Large intestine (tissue), 3 donors: ENCODE measurements around the gene DEPDC4. TPM values are rescaled to one million over a fixed set of nuclear protein-coding genes. Genes with fewer than 3 reads are reported as not detected.

Source experiments
- DNase-seq, 2 donors: peaks; one replicate each; pipeline versions ENCODE4 v3.0.0 to v3.0.0-alpha.2; 2013
- H3K27ac ChIP-seq: one replicate; pipeline ENCODE4 v1.5.1; 2013; ENCODE audit warnings: low read length
- H3K27me3 ChIP-seq: 2 replicates; pipeline ENCODE4 v1.6.1; 2013; ENCODE audit warnings: low read length; ENCODE audit not compliant: control insufficient read depth, insufficient read depth
- H3K36me3 ChIP-seq: 2 replicates; pipeline ENCODE4 v1.6.1; 2013; ENCODE audit warnings: low read length; ENCODE audit not compliant: control insufficient read depth, insufficient read depth
- H3K4me1 ChIP-seq: one replicate; pipeline ENCODE4 v1.6.1; 2013; ENCODE audit warnings: low read length; ENCODE audit not compliant: control insufficient read depth, insufficient read depth
- H3K4me3 ChIP-seq: one replicate; pipeline ENCODE4 v1.5.1; 2013; ENCODE audit warnings: low read length
- H3K9me3 ChIP-seq: one replicate; pipeline ENCODE4 v1.6.1; 2013; ENCODE audit warnings: mild to moderate bottlenecking, low read depth, low read length, moderate library complexity; ENCODE audit not compliant: control insufficient read depth
- WGBS: methylation state at CpG from one replicate; pipeline ENCODE4 v1.1.5; 2013; ENCODE audit warnings: low lambda C conversion rate; ENCODE audit not compliant: insufficient coverage; 5-methylcytosine and 5-hydroxymethylcytosine counted together
- polyA plus RNA-seq: library from polyadenylated mRNA; unstranded; fragments of 120-200 nt; gene quantifications from one replicate; pipeline ENCODE4 v1.2.1, GENCODE V29; 2013

DEPDC4 gene
- polyA plus RNA-seq, 1 donor: 5.5 TPM

- Histone ChIP-seq H3K4me3 (no peak overlapping the region), H3K27me3 (no peaks in the 10 kb centered on the region), H3K27ac (peak overlapping the region; percentile 30), H3K36me3 (peaks cover 26% of the 10 kb centered on the region), H3K4me1 (peaks cover 21% of the 10 kb centered on the region), H3K9me3 (no peaks in the 10 kb centered on the region)
- DNase-seq: peak in 1 of 2 donors; percentile 50
- no CpG with 5 or more reads among the region's 4 CpGs for WGBS
Observed at GRCh38 chr12:100216337-100216736, 50.5 kb downstream of the DEPDC4 start.

DNA sequence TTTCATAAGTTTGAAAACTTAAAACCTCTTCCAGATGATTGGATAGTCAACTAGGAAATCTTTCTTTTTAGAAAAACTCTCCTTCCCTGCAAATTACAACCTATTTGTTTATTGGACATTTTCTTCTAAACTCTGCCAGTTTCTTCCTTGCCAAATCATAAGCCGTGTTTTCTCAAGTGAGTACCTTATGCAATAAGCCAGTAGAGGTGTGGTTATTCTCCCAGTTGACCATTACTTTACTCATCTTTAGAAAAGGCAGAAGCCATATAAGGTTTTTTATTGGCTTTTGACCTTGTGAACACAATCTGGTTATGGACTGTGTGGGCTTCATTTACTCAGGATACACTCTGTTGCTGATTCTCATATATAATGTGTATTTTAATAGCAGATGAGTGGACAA is 51.7 kb downstream of the DEPDC4 start:
- Histone ChIP-seq H3K9me3 (no peaks in the 10 kb centered on the region), H3K36me3 (peaks cover 28% of the 10 kb centered on the region), H3K27ac (peak overlapping the region; percentile 39), H3K4me1 (peaks cover 21% of the 10 kb centered on the region), H3K27me3 (no peaks in the 10 kb centered on the region), H3K4me3 (no peak overlapping the region)
- 20% methylated on average over 1 of the region's 1 CpG for WGBS
- no peak for DNase-seq

- peaks cover 21% of the 10 kb centered on the region for H3K4me1 ChIP-seq
- no CpG with 5 or more reads among the region's 2 CpGs for WGBS
- H3K27ac ChIP-seq: peak overlapping the region; percentile 39
- DNase-seq: no peak
- no peak overlapping the region for H3K4me3 ChIP-seq
- no peaks in the 10 kb centered on the region for H3K9me3 ChIP-seq
- H3K27me3 ChIP-seq: no peaks in the 10 kb centered on the region
- H3K36me3 ChIP-seq: peaks cover 23% of the 10 kb centered on the region
Observed at GRCh38 chr12:100214518-100214917, 52.4 kb downstream of the DEPDC4 start.

DNA sequence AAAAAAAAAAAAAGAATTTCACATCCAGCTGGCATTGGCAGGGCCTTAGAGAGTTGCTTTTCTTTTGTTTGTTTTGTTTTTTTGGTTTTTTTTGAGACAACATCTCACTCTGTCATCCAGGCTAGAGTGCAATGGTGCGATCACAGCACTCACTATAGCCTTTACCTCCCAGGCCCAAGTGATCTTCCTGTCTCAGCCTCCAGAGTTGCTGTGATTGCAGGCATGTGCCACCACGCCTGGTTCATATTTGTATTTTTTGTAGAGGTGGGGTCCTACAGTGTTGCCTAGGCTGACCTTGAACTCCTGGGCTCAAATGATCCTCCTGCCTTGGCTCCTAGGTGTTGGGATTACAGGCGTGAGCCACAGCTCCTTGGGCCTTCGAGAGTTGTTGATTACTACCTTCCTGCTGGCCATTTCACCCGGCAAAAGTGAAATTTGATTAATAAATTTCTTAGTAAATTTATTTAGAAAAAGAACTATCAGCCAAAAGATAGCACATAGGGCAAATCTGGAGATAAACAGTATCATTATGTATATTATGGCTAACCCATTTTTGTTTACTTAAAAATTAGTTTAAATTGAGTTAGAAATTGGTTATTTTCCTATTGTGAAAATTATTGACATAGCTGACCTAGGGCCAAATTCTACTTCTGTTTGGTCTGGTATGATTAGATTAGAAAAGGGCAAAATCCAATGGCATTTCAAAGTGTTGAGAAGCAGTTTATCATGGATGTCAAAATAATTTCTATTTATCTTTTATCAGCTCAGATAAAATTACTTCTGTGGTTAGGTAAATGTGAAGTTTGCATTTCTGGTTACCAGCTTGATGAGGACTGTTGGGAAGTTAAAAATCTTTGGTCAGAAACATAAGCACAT is 53.6 kb downstream of the DEPDC4 start:
- DNase-seq: no peak
- H3K27me3 ChIP-seq: no peaks in the 10 kb centered on the region
- no peak overlapping the region for H3K4me3 ChIP-seq
- H3K9me3 ChIP-seq: no peaks in the 10 kb centered on the region
- peak overlapping the region; percentile 53 for H3K27ac ChIP-seq
- H3K36me3 ChIP-seq: peaks cover 30% of the 10 kb centered on the region
- H3K4me1 ChIP-seq: peaks cover 17% of the 10 kb centered on the region
- WGBS: no CpG with 5 or more reads among the region's 5 CpGs

DNA sequence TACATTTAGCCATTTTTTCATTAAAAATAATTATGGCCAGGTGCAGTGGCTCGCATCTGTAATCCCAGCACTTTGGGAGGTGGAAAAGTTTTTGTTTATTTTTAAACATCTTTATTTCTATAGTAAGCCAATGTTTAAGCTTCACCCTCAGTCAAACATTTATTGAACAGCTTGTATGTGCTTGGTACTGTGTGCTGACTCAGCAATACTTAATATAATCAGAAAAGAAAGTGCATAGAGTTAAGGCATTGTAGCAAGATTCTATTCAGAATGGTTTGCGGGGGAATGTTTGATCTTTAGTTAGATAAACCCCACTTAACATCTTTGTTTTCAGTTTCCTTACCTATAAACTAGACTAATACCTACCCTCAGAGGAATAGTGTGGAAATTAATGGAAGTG is 55.2 kb downstream of the DEPDC4 start:
- H3K27me3 ChIP-seq: no peaks in the 10 kb centered on the region
- no peaks in the 10 kb centered on the region for H3K9me3 ChIP-seq
- H3K27ac ChIP-seq: no peak overlapping the region
- no peak for DNase-seq
- H3K4me3 ChIP-seq: no peak overlapping the region
- WGBS: 100% methylated on average over 1 of the region's 2 CpGs
- peaks cover 13% of the 10 kb centered on the region for H3K4me1 ChIP-seq
- H3K36me3 ChIP-seq: peaks cover 40% of the 10 kb centered on the region

DNA sequence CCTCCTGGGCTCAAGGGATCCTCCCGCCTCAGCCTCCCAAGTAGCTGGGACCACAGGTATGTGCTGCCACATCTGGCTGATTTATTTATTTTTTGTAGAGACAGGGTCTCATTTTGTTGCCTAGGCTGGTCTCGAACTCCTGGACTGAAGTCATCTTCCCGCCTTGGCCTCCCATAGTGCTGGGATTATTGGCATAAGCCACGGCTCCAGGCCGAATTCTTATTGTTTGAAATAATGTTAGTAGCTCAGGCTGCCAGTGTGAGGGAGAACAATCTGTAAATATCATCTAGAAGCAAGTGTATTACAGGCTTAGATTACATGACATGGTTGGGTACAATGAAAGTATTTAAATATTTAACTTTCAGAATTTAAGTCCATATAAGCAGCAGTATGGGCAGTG is 58.0 kb downstream of the DEPDC4 start:
- H3K36me3 ChIP-seq: peaks cover 44% of the 10 kb centered on the region
- WGBS: no CpG with 5 or more reads among the region's 5 CpGs

DNA sequence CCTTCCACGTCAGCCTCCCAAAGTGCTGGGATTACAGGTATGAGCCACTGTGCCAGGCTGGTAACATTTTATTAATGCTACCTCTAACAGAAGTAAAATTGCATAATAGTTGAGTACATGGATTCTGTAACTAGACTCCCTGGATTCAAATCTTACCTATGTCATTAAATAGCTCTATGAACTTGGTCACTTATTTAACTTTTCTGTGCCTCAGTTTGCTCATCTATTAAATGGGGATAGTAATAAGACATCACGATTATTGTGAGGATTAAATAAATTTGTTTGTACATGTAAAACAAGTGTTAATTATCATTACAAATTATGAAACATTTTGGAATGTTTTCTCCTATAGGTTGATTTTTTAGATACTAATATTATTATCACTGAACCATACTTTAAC is 59.6 kb downstream of the DEPDC4 start:
- Histone ChIP-seq H3K9me3 (no peaks in the 10 kb centered on the region), H3K4me3 (no peak overlapping the region), H3K27ac (no peak overlapping the region), H3K36me3 (peaks cover 41% of the 10 kb centered on the region), H3K27me3 (no peaks in the 10 kb centered on the region), H3K4me1 (no peaks in the 10 kb centered on the region)
- DNase-seq: no peak
- WGBS: 100% methylated on average over 2 of the region's 2 CpGs

More for the DNA sequence above, 58.0 kb downstream of the DEPDC4 start:
- Histone ChIP-seq H3K4me1 (peaks cover 5% of the 10 kb centered on the region), H3K4me3 (no peak overlapping the region), H3K27ac (no peak overlapping the region), H3K27me3 (no peaks in the 10 kb centered on the region), H3K9me3 (no peaks in the 10 kb centered on the region)
- DNase-seq: no peak

DNA sequence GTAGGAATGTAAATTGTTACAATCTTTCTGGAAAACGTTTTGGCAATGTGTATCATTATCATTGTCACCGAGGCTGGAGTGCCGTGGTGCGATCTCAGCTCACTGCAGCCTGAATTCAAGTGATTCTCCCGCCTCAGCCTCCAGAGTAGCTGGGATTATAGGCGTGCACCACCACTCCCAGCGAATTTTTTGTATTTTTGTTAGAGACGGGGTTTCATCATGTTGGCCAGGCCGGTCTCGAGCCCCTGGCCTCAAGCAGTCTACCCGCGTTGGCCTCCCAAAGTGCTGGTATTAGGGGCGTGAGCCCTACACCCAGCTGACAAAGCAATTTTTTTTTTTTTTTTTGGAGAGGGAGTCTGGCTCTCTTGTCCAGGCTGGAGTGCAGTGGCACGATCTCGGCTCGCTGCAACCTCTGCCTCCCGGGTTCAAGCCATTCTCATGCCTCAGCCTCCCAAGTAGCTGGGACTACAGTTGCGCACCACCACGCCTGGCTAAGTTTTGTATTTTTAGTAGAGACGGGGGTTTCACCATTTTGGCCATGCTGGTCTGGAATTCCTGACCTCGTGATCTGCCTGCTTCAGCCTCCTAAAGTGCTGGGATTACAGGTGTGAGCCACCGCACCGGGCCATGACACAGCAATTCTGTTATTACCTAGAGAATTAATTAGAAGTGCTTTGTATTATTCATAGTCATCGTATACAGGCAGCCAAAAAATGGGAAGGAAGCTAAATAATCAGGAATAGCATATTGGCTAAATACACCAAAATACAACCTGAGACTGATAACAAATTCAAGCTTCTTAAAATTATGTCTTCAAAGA is 65.1 kb downstream of the DEPDC4 start:
- Histone ChIP-seq H3K36me3 (peaks cover 8% of the 10 kb centered on the region), H3K4me3 (peak overlapping the region; percentile 91), H3K9me3 (no peaks in the 10 kb centered on the region), H3K27me3 (no peaks in the 10 kb centered on the region), H3K4me1 (peaks cover 5% of the 10 kb centered on the region), H3K27ac (no peak overlapping the region)
- 100% methylated on average over 1 of the region's 24 CpGs for WGBS
- DNase-seq: no peak

DNA sequence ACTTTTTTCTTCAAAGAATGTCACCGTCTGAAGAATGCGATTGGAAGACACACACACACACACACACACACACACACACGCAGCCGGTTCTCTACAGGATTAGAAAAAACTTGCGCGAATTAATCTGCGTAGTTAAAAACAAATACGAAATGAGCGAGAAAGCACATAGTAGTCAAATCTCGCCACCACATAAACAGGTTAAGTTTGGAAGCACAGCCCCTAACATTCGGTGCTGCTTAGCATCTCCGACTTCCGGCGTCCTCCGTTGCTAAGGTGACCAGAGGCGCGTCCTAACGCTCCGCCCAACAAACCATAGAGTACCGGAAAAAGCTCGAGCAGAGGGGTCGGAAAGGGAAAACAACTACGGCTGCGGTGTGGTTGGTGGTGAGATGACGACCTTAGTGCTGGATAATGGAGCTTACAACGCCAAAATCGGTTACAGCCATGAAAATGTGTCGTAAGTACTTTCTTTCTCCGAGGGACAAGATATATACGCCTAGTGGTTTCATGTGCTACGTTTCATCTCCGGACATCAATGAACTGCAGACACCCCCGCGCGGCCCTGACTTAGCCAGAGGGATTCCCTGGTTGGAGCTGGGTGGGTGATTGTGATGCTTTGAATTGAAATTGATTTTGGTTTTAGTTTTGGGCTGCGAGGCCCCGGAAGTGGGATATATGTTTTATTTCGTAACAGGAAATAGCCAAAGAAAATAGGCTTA is 66.3 kb downstream of the DEPDC4 start, which contains the start of gene ACTR6:
TSS of gene ACTR6 (plus strand) at position 353 of the 719 bp plus-strand sequence. CDS start at position 390, 37 bp downstream.
- H3K27ac ChIP-seq: peak within 1 kb of the TSS; percentile 75
- 0% methylated on average over 1 of the region's 38 CpGs for WGBS
- no peaks in the 10 kb centered on the region for H3K27me3 ChIP-seq
- peaks cover 2% of the 10 kb centered on the region for H3K36me3 ChIP-seq
- peak within 1 kb of the TSS; percentile 91 for H3K4me3 ChIP-seq
- peaks cover 5% of the 10 kb centered on the region for H3K4me1 ChIP-seq
- peak; percentile 95 to 97 for DNase-seq
- no peaks in the 10 kb centered on the region for H3K9me3 ChIP-seq
